Measurements from ENCODE around the gene ETS2.

Gene ETS2

DNA sequence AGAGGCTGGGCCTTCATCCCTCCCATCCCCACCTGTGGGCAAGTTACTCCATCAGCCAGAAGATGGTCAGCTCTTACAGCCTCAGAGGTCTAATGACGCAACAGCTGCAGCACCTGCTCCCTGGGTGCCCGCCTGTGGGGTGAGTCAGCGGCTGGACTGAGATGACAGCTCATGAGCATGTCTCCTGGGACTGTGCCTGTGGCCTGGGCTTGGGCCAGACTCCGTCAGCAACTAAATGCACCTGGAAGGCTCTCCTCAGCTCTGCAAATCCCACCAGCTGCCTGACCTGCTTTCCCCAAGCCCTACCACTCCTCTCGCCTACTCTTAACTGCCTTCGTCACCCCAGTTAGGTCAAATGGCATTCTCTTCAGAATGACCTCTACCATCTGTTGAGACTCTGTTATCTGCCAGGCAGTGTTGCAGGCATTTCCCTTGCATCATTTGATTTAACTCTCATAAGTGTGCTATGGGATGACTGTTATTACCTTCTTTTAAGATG is 47.7 kb downstream of the ETS2 start:
- Histone ChIP-seq H3K27me3 (ENCODE audit: control insufficient read depth, insufficient read depth, low read length) (no peaks in the 10 kb centered on the region), H3K9me3 (ENCODE audit: control insufficient read depth, insufficient read depth, low read length) (no peaks in the 10 kb centered on the region), H3K9ac (ENCODE audit: low read depth, low read length) (no peak overlapping the region), H3K27ac (ENCODE audit: low read depth, low read length) (no peak overlapping the region), H3K36me3 (ENCODE audit: control insufficient read depth, insufficient read depth, low read length) (no peaks in the 10 kb centered on the region), H3K4me3 (ENCODE audit: low read depth, low read length) (no peak overlapping the region), H3K4me1 (ENCODE audit: control insufficient read depth, insufficient read depth, low read length) (no peaks in the 10 kb centered on the region)

DNA sequence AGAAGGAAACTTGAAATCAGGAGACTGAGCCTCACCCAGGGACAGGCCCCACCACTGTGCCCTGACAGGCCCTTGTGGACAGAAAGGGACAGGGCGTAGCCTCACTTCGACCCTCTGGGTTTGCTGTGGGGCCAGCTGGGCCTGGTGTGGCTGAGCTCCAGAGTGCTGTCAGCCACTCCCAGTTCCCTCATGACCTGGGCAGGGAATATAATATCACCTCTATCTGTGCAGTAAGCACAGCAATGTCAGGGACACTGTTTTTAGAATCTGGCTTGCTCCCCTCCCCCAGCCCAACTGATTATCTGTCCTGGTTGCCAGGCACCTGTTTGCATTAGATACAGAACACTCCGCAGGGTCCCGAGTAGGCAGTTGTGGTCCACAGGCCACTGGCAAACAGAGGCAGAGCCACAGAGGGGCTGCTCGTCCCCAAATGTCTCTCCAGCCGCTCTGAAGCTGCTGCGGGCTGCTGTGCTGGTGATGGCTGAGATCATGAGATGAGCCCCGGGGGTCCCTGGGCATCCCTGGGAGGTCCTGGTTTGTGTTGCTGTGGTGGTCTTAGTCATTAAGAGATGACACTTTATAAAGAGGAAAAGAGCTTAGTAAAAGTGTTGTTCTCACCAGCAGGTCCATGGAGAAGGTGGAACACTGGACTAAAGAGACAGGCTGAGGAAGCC is 51.6 kb downstream of the ETS2 start:
- H3K36me3 ChIP-seq (ENCODE audit: control insufficient read depth, insufficient read depth, low read length), result no peaks in the 10 kb centered on the region
- no peak overlapping the region for H3K9ac ChIP-seq (ENCODE audit: low read depth, low read length)
- H3K4me3 ChIP-seq (ENCODE audit: low read depth, low read length), result no peak overlapping the region
- H3K9me3 ChIP-seq (ENCODE audit: control insufficient read depth, insufficient read depth, low read length), result no peaks in the 10 kb centered on the region
- H3K27ac ChIP-seq (ENCODE audit: low read depth, low read length), result no peak overlapping the region
- no peaks in the 10 kb centered on the region for H3K4me1 ChIP-seq (ENCODE audit: control insufficient read depth, insufficient read depth, low read length)
- no peaks in the 10 kb centered on the region for H3K27me3 ChIP-seq (ENCODE audit: control insufficient read depth, insufficient read depth, low read length)

DNA sequence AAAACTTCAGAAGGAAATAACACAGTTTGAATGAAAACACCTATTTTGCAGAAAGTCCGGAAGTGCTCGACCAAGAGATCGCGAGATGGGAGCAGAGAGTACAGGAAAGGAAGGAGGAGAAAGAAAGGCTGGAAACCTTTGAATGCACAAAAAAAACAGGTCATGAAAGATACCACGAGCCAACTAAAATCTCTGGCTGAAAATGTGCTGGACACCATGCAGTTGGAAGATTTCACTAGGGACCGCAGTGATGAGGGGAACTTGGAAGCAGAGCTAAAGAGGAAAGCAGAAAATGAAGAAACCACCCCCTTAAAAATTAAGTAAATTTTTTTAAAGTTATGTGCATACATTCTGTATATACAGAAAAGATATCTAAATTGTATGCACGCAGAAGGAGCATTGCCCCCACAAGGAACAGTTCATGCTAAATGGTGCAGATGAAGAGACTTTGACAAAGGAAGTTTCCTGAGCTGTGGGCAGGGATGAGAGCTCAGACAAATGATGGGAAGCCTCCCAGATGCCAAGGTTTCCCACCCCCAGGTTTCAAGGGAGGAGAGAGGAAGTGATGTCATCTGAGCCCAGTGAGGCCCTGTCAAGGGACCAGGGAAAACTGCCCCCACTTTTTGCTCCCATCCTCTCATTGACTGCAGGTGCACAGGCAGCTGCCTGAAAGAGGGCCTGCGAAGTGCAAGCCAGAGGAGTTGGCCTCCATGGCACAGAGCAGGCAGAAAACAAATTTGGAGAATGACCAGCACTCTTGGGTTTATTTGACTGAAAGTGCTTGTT is 52.5 kb downstream of the ETS2 start:
- H3K36me3 ChIP-seq (ENCODE audit: control insufficient read depth, insufficient read depth, low read length), result no peaks in the 10 kb centered on the region
- H3K27me3 ChIP-seq (ENCODE audit: control insufficient read depth, insufficient read depth, low read length), result no peaks in the 10 kb centered on the region
- no peaks in the 10 kb centered on the region for H3K9me3 ChIP-seq (ENCODE audit: control insufficient read depth, insufficient read depth, low read length)
- no peak overlapping the region for H3K4me3 ChIP-seq (ENCODE audit: low read depth, low read length)
- no peaks in the 10 kb centered on the region for H3K4me1 ChIP-seq (ENCODE audit: control insufficient read depth, insufficient read depth, low read length)
- no peak overlapping the region for H3K27ac ChIP-seq (ENCODE audit: low read depth, low read length)
- no peak overlapping the region for H3K9ac ChIP-seq (ENCODE audit: low read depth, low read length)

DNA sequence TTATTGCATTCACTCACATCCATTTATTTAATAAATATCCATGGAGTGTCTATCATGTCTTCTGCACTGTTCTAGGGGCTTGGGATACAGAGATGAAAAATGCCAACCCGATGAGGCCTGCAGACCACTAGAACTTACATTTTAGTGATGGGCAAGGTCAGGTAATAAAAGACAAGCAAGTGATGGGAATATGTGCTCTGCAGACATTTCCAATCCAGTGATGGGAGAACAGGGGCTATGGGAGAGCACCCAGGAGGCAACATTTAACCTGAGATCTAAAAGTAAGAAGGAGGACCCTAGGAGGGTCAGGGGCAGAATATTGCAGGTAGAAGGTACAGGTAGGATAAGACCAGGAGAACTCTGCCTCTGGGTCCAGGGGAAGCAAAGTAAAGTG is 53.1 kb downstream of the ETS2 start:
- Histone ChIP-seq H3K9me3 (ENCODE audit: control insufficient read depth, insufficient read depth, low read length) (no peaks in the 10 kb centered on the region), H3K27me3 (ENCODE audit: control insufficient read depth, insufficient read depth, low read length) (no peaks in the 10 kb centered on the region), H3K4me1 (ENCODE audit: control insufficient read depth, insufficient read depth, low read length) (no peaks in the 10 kb centered on the region), H3K9ac (ENCODE audit: low read depth, low read length) (no peak overlapping the region), H3K4me3 (ENCODE audit: low read depth, low read length) (no peak overlapping the region), H3K27ac (ENCODE audit: low read depth, low read length) (no peak overlapping the region), H3K36me3 (ENCODE audit: control insufficient read depth, insufficient read depth, low read length) (no peaks in the 10 kb centered on the region)

DNA sequence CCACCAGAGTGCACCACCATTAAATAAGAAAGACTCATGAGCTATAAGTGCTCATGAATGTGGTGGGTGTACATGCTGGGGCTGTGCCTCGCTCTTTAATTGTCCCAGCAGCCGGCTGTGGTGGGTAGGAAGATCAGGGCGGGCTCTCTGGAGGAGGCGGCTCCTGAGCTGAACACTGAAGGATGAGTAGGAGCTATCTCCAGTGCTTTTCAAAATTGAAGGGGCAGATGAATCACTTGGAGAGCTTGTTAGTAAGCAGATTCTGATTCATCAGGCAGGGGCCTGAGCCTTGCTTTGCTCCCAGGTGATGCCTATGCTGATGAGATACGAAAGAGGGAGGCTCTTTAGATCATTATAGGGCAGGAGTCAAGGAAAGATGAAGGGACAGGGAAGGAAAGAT is 54.1 kb downstream of the ETS2 start:
- Histone ChIP-seq H3K9me3 (ENCODE audit: control insufficient read depth, insufficient read depth, low read length) (no peaks in the 10 kb centered on the region), H3K27me3 (ENCODE audit: control insufficient read depth, insufficient read depth, low read length) (no peaks in the 10 kb centered on the region), H3K4me1 (ENCODE audit: control insufficient read depth, insufficient read depth, low read length) (no peaks in the 10 kb centered on the region), H3K9ac (ENCODE audit: low read depth, low read length) (no peak overlapping the region), H3K4me3 (ENCODE audit: low read depth, low read length) (no peak overlapping the region), H3K36me3 (ENCODE audit: control insufficient read depth, insufficient read depth, low read length) (no peaks in the 10 kb centered on the region), H3K27ac (ENCODE audit: low read depth, low read length) (no peak overlapping the region)

DNA sequence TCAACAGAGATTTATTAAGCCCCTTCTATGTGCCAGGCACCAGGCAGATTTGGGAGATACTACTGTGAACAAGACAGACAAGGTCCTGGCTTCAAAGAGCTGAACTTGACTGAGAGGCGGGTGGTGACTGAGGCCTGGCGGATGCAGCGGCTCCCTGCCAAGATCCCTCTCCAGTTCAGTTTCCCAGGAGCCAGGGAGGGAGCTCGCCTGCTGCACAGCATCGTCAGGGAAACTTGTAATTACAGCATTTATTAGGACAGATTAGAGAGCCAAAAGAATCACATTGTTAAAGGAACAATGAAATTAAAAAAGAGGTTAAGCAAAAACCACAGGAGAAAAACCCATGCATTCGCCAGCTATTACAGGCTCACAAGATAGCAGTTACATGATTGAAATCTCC is 55.3 kb downstream of the ETS2 start:
- H3K27me3 ChIP-seq (ENCODE audit: control insufficient read depth, insufficient read depth, low read length), result no peaks in the 10 kb centered on the region
- H3K4me3 ChIP-seq (ENCODE audit: low read depth, low read length), result no peak overlapping the region
- no peak overlapping the region for H3K9ac ChIP-seq (ENCODE audit: low read depth, low read length)
- H3K4me1 ChIP-seq (ENCODE audit: control insufficient read depth, insufficient read depth, low read length), result peaks cover 9% of the 10 kb centered on the region
- no peaks in the 10 kb centered on the region for H3K36me3 ChIP-seq (ENCODE audit: control insufficient read depth, insufficient read depth, low read length)
- no peak overlapping the region for H3K27ac ChIP-seq (ENCODE audit: low read depth, low read length)
- H3K9me3 ChIP-seq (ENCODE audit: control insufficient read depth, insufficient read depth, low read length), result no peaks in the 10 kb centered on the region

DNA sequence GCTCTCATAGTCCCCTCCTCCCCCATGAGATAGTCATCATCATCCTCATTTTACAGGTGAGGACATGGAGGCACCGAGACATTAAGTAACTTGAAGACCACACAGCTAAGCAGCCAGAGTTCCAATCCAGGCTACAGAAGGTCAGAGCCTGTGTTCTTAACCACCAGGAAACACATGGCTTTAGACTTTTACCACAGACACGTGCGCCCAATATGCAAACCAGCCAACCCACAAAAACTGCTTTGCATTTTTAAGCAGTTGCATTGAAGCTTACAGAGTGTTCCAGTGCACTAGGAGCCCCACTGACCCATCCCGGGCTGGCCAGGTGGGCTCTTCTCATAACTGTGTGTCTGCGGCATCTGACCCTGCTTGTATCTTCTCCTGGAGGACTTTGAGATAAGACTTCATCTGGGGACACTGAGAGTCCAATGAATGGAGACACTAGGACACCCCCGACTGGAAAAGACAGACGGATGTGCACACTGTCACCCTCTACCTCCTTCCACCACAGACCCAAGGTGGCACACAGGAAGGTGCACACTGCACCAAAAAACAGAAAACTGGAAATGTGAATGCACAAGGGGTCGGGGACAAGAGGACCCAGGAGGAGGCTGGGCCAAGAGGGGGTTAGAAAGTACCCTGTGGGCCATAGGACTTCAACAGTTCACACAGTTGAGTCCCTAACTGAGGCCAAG is 56.4 kb downstream of the ETS2 start:
- peaks cover 9% of the 10 kb centered on the region for H3K4me1 ChIP-seq (ENCODE audit: control insufficient read depth, insufficient read depth, low read length)
- H3K4me3 ChIP-seq (ENCODE audit: low read depth, low read length), result no peak overlapping the region
- no peaks in the 10 kb centered on the region for H3K36me3 ChIP-seq (ENCODE audit: control insufficient read depth, insufficient read depth, low read length)
- no peaks in the 10 kb centered on the region for H3K27me3 ChIP-seq (ENCODE audit: control insufficient read depth, insufficient read depth, low read length)
- no peak overlapping the region for H3K27ac ChIP-seq (ENCODE audit: low read depth, low read length)
- no peak overlapping the region for H3K9ac ChIP-seq (ENCODE audit: low read depth, low read length)
- H3K9me3 ChIP-seq (ENCODE audit: control insufficient read depth, insufficient read depth, low read length), result no peaks in the 10 kb centered on the region

DNA sequence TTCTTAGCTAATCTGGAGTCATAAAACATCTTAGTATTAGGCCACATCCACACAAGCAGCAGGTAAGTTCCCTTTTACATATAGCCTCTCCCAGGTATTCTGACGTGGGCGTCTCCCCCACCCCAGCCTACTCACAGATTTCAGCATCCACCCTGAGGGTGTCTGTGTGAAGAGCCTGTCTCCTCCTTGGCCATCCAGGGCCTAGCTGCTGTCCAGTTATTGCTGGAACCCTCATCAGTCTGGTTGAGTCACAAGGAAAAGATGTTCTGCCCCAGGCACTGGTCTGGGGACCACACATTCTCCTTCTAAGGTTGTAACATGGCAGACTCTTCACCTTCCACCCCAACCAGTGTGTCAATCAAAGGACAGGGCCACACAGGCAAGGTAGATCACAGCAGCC is 57.6 kb downstream of the ETS2 start:
- no peaks in the 10 kb centered on the region for H3K9me3 ChIP-seq (ENCODE audit: control insufficient read depth, insufficient read depth, low read length)
- H3K4me1 ChIP-seq (ENCODE audit: control insufficient read depth, insufficient read depth, low read length), result peaks cover 9% of the 10 kb centered on the region
- no peaks in the 10 kb centered on the region for H3K36me3 ChIP-seq (ENCODE audit: control insufficient read depth, insufficient read depth, low read length)
- no peak overlapping the region for H3K27ac ChIP-seq (ENCODE audit: low read depth, low read length)
- no peak overlapping the region for H3K4me3 ChIP-seq (ENCODE audit: low read depth, low read length)
- H3K9ac ChIP-seq (ENCODE audit: low read depth, low read length), result no peak overlapping the region
- no peaks in the 10 kb centered on the region for H3K27me3 ChIP-seq (ENCODE audit: control insufficient read depth, insufficient read depth, low read length)

DNA sequence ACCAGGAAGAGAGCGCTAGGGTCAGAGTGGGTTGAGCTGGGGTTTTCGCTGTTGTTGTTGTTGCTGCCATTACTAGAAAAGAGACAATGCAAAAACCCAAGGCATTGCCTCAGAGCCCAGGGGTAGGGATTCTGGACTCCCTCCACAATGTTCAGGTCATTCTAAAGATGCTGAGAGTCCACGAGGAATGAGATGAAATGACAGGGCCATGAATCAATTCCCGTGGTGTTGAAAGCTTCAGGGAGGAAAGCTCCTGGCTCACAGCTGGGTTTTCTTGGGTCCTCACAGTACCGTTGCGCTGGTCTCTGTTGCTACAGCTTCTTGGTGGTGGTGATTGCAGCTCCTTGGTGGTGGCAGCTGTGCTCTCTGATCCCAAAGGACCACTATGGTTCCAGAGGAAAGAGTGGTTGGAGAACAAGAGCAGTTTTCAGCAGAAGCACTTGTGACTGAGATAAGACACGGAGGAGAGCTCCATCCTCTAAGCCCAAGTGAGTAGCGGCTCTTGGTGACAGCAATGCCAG is 58.2 kb downstream of the ETS2 start:
- Histone ChIP-seq H3K4me3 (ENCODE audit: low read depth, low read length) (no peak overlapping the region), H3K4me1 (ENCODE audit: control insufficient read depth, insufficient read depth, low read length) (peaks cover 9% of the 10 kb centered on the region), H3K9ac (ENCODE audit: low read depth, low read length) (no peak overlapping the region), H3K9me3 (ENCODE audit: control insufficient read depth, insufficient read depth, low read length) (no peaks in the 10 kb centered on the region), H3K36me3 (ENCODE audit: control insufficient read depth, insufficient read depth, low read length) (no peaks in the 10 kb centered on the region), H3K27ac (ENCODE audit: low read depth, low read length) (no peak overlapping the region), H3K27me3 (ENCODE audit: control insufficient read depth, insufficient read depth, low read length) (no peaks in the 10 kb centered on the region)

DNA sequence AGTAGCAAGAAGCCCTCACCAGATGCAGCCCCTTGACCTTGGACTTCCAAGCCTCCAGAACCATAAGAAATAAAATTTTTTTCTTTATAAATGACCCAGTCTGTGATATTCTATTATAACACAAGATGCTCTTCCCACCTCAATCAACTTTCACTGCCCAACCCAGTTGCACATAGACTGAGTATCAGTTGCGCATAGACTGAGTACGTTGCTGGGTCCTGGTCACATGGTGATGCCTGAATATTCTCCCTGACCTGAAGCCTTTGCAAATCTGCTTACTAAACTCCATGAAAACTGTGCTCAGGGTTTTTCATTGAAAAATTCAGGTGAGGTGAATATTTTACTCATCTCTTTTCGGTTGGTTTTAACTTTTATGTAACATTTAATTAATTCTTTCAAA is 59.2 kb downstream of the ETS2 start:
- no peak overlapping the region for H3K9ac ChIP-seq (ENCODE audit: low read depth, low read length)
- H3K4me1 ChIP-seq (ENCODE audit: control insufficient read depth, insufficient read depth, low read length), result peaks cover 9% of the 10 kb centered on the region
- no peaks in the 10 kb centered on the region for H3K27me3 ChIP-seq (ENCODE audit: control insufficient read depth, insufficient read depth, low read length)
- H3K4me3 ChIP-seq (ENCODE audit: low read depth, low read length), result no peak overlapping the region
- H3K9me3 ChIP-seq (ENCODE audit: control insufficient read depth, insufficient read depth, low read length), result no peaks in the 10 kb centered on the region
- H3K27ac ChIP-seq (ENCODE audit: low read depth, low read length), result no peak overlapping the region
- no peaks in the 10 kb centered on the region for H3K36me3 ChIP-seq (ENCODE audit: control insufficient read depth, insufficient read depth, low read length)

DNA sequence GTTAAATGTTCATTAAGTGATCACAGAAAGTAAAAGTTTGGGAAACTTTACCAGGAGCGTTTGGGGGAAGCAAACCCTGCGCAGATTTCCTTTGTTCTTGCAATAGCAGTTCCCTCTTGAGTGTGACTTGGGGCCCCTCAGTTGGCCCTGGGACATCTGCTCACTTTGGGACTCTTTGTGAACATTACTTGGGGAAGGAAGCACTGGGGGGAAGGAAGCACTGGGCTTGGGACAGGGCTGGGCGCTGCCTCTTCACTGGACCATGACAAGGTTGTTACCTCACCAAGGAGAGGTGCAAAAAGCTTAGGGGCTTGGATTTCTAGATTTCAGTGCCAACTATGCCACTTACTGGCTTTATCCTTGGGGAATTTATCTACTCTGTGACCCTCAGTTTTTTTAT is 63.5 kb downstream of the ETS2 start:
- Histone ChIP-seq H3K36me3 (ENCODE audit: control insufficient read depth, insufficient read depth, low read length) (no peaks in the 10 kb centered on the region), H3K4me3 (ENCODE audit: low read depth, low read length) (no peak overlapping the region), H3K4me1 (ENCODE audit: control insufficient read depth, insufficient read depth, low read length) (peaks cover 9% of the 10 kb centered on the region), H3K27ac (ENCODE audit: low read depth, low read length) (no peak overlapping the region), H3K9ac (ENCODE audit: low read depth, low read length) (no peak overlapping the region), H3K27me3 (ENCODE audit: control insufficient read depth, insufficient read depth, low read length) (no peaks in the 10 kb centered on the region), H3K9me3 (ENCODE audit: control insufficient read depth, insufficient read depth, low read length) (no peaks in the 10 kb centered on the region)

Measured in HUES48 (cell line).